Stimulated activated naive B cell treated with anti-CD40 and anti-IgM and Interleukin-4, amounts not matched to agents 10 μg/mL and 1 μg/mL and 100 μg/mL, for 72 hours (primary cell): Measurements from ENCODE around the gene ACAA1.

ENCODE experiments used
- ATAC-seq, 2 donors: fragments of 150-1000 bp; cut with Tn5 transposase; replicated peaks; 2 replicates each; pipeline ENCODE4 v1.10.0; 2021; ENCODE audit warnings: moderate library complexity in 1 of 2
- DNase-seq: peaks from one replicate; pipeline ENCODE4 v3.0.0; 2021
- H3K27ac Mint-ChIP-seq: one replicate; pipeline ENCODE4 v1.8.0; 2022; ENCODE audit warnings: mild to moderate bottlenecking, mixed read lengths
- H3K27me3 Mint-ChIP-seq, 2 donors: one replicate each; pipeline ENCODE4 v1.8.0; 2022; ENCODE audit warnings: mixed read lengths in 2 of 2
- H3K36me3 Mint-ChIP-seq, 2 donors: one replicate each; pipeline ENCODE4 v1.8.0; 2022; ENCODE audit warnings: mixed read lengths in 2 of 2, mild to moderate bottlenecking in 1 of 2
- H3K4me1 Mint-ChIP-seq, 2 donors: one replicate each; pipeline ENCODE4 v1.8.0; 2022; ENCODE audit warnings: mixed read lengths in 2 of 2, mild to moderate bottlenecking in 1 of 2
- H3K4me3 Mint-ChIP-seq, 2 donors: one replicate each; pipeline ENCODE4 v1.8.0; 2022; ENCODE audit warnings: mild to moderate bottlenecking in 2 of 2, mixed read lengths in 2 of 2, moderate library complexity in 1 of 2
- H3K9me3 Mint-ChIP-seq, 2 donors: one replicate each; pipeline ENCODE4 v1.8.0; 2022; ENCODE audit warnings: mixed read lengths in 2 of 2, mild to moderate bottlenecking in 1 of 2

Gene ACAA1

GRCh38 chr3:38114052-38114874 is 22.7 kb downstream of the ACAA1 start:
- Mint-ChIP-seq H3K9me3 (no peaks in the 10 kb centered on the region), H3K36me3 (peaks cover 16% of the 10 kb centered on the region in 2 donors), H3K27ac (no peak overlapping the region), H3K27me3 (no peaks in the 10 kb centered on the region), H3K4me3 (no peak overlapping the region), H3K4me1 (peaks cover 24 to 26% of the 10 kb centered on the region in 2 donors)
- peak; percentile 8 to 12 for ATAC-seq
- DNase-seq: no peak

GRCh38 chr3:38112378-38112761 is 24.6 kb downstream of the ACAA1 start:
- peaks cover 4 to 10% of the 10 kb centered on the region in 2 donors for H3K27me3 Mint-ChIP-seq
- ATAC-seq: no peak
- DNase-seq: no peak
- no peak overlapping the region for H3K27ac Mint-ChIP-seq
- H3K36me3 Mint-ChIP-seq: peaks cover 0 to 4% of the 10 kb centered on the region in 2 donors
- no peaks in the 10 kb centered on the region for H3K9me3 Mint-ChIP-seq
- H3K4me1 Mint-ChIP-seq: peaks cover 15 to 20% of the 10 kb centered on the region in 2 donors
- no peak overlapping the region for H3K4me3 Mint-ChIP-seq

GRCh38 chr3:38111696-38112377 is 25.1 kb downstream of the ACAA1 start:
- peaks cover 15 to 20% of the 10 kb centered on the region in 2 donors for H3K4me1 Mint-ChIP-seq

GRCh38 chr3:38111201-38111600 is 25.7 kb downstream of the ACAA1 start:
- no peak overlapping the region for H3K4me3 Mint-ChIP-seq
- no peaks in the 10 kb centered on the region for H3K36me3 Mint-ChIP-seq
- ATAC-seq (no peak), DNase-seq (no peak)
- peaks cover 4 to 11% of the 10 kb centered on the region in 2 donors for H3K27me3 Mint-ChIP-seq
- H3K9me3 Mint-ChIP-seq: no peaks in the 10 kb centered on the region
- H3K27ac Mint-ChIP-seq: no peak overlapping the region
- H3K4me1 Mint-ChIP-seq: peaks cover 14 to 19% of the 10 kb centered on the region in 2 donors

More at GRCh38 chr3:38111696-38112377, 25.1 kb downstream of the ACAA1 start:
- Mint-ChIP-seq H3K27me3 (peaks cover 4 to 11% of the 10 kb centered on the region in 2 donors), H3K27ac (no peak overlapping the region), H3K36me3 (no peaks in the 10 kb centered on the region), H3K9me3 (no peaks in the 10 kb centered on the region), H3K4me3 (no peak overlapping the region)
- no peak for ATAC-seq
- DNase-seq: no peak

- Mint-ChIP-seq H3K4me3 (no peak overlapping the region), H3K27me3 (peaks cover 4 to 16% of the 10 kb centered on the region in 2 donors), H3K9me3 (peaks cover 0 to 2% of the 10 kb centered on the region in 2 donors), H3K27ac (no peak overlapping the region), H3K36me3 (peaks cover 0 to 2% of the 10 kb centered on the region in 2 donors), H3K4me1 (peaks cover 8 to 12% of the 10 kb centered on the region in 2 donors)
- ATAC-seq (no peak), DNase-seq (no peak)
Measured at GRCh38 chr3:38110314-38111050, 26.4 kb downstream of the ACAA1 start.

- Mint-ChIP-seq H3K27me3 (peaks cover 4 to 20% of the 10 kb centered on the region in 2 donors), H3K27ac (no peak overlapping the region), H3K4me3 (no peak overlapping the region), H3K4me1 (peaks cover under 1 to 5% of the 10 kb centered on the region in 2 donors), H3K9me3 (peaks cover 4 to 5% of the 10 kb centered on the region in 2 donors), H3K36me3 (peaks cover 0 to 2% of the 10 kb centered on the region in 2 donors)
- ATAC-seq: no peak
- no peak for DNase-seq
Measured at GRCh38 chr3:38109580-38110313, 27.2 kb downstream of the ACAA1 start.

- Mint-ChIP-seq H3K36me3 (peaks cover 0 to 2% of the 10 kb centered on the region in 2 donors), H3K4me3 (no peak overlapping the region), H3K9me3 (peaks cover 5 to 7% of the 10 kb centered on the region in 2 donors), H3K4me1 (no peaks in the 10 kb centered on the region), H3K27ac (no peak overlapping the region), H3K27me3 (peaks cover 4 to 20% of the 10 kb centered on the region in 2 donors)
- ATAC-seq (no peak), DNase-seq (no peak)
Measured at GRCh38 chr3:38108649-38109579, 28.0 kb downstream of the ACAA1 start.

GRCh38 chr3:38107911-38108648 is 28.8 kb downstream of the ACAA1 start:
- H3K4me3 Mint-ChIP-seq: no peak overlapping the region
- peaks cover 4 to 20% of the 10 kb centered on the region in 2 donors for H3K27me3 Mint-ChIP-seq
- ATAC-seq (no peak), DNase-seq (no peak)
- peaks cover 0 to 2% of the 10 kb centered on the region in 2 donors for H3K36me3 Mint-ChIP-seq
- H3K9me3 Mint-ChIP-seq: peaks cover 5 to 7% of the 10 kb centered on the region in 2 donors
- H3K4me1 Mint-ChIP-seq: peaks cover 0 to 1% of the 10 kb centered on the region in 2 donors
- no peak overlapping the region for H3K27ac Mint-ChIP-seq

- H3K4me1 Mint-ChIP-seq: peaks cover 9 to 10% of the 10 kb centered on the region in 2 donors
- DNase-seq (no peak), ATAC-seq (no peak)
- peaks cover 5 to 7% of the 10 kb centered on the region in 2 donors for H3K9me3 Mint-ChIP-seq
- peaks cover 0 to 2% of the 10 kb centered on the region in 2 donors for H3K36me3 Mint-ChIP-seq
- H3K27me3 Mint-ChIP-seq: peaks cover 4 to 20% of the 10 kb centered on the region in 2 donors
- no peak overlapping the region for H3K27ac Mint-ChIP-seq
- no peak overlapping the region for H3K4me3 Mint-ChIP-seq
Measured at GRCh38 chr3:38105525-38105924, 31.4 kb downstream of the ACAA1 start.

- Mint-ChIP-seq H3K4me3 (no peak overlapping the region), H3K36me3 (peaks cover 0 to 2% of the 10 kb centered on the region in 2 donors), H3K27ac (no peak overlapping the region), H3K4me1 (peaks cover 9 to 10% of the 10 kb centered on the region in 2 donors), H3K9me3 (peaks cover 5 to 7% of the 10 kb centered on the region in 2 donors), H3K27me3 (peaks cover under 1 to 24% of the 10 kb centered on the region in 2 donors)
- ATAC-seq (no peak), DNase-seq (no peak)
Measured at GRCh38 chr3:38102444-38102814, 34.5 kb downstream of the ACAA1 start.

GRCh38 chr3:38101811-38102443 is 35.0 kb downstream of the ACAA1 start:
- ATAC-seq (no peak), DNase-seq (no peak)
- no peak overlapping the region for H3K27ac Mint-ChIP-seq
- H3K4me3 Mint-ChIP-seq: no peak overlapping the region
- peaks cover 0 to 22% of the 10 kb centered on the region in 2 donors for H3K27me3 Mint-ChIP-seq
- H3K4me1 Mint-ChIP-seq: peaks cover 9 to 10% of the 10 kb centered on the region in 2 donors
- H3K36me3 Mint-ChIP-seq: peaks cover 0 to 2% of the 10 kb centered on the region in 2 donors
- peaks cover 5 to 7% of the 10 kb centered on the region in 2 donors for H3K9me3 Mint-ChIP-seq

GRCh38 chr3:38100498-38100897 is 36.4 kb downstream of the ACAA1 start:
- H3K27me3 Mint-ChIP-seq: peaks cover 0 to 17% of the 10 kb centered on the region in 2 donors
- H3K36me3 Mint-ChIP-seq: no peaks in the 10 kb centered on the region
- H3K27ac Mint-ChIP-seq: no peak overlapping the region
- ATAC-seq (no peak), DNase-seq (no peak)
- peaks cover 3 to 7% of the 10 kb centered on the region in 2 donors for H3K9me3 Mint-ChIP-seq
- peaks cover 9 to 10% of the 10 kb centered on the region in 2 donors for H3K4me1 Mint-ChIP-seq
- no peak overlapping the region for H3K4me3 Mint-ChIP-seq
